ENCODE data around the gene THRSP.
A peak's percentile ranks its signal among the peaks of the same experiment; 100 is the strongest.
"Not testable (repeated sequence)": the region's sequence is repeated elsewhere in the genome, so short reads cannot be mapped to it uniquely, and the experiment has no call there.

Gene THRSP

DNA sequence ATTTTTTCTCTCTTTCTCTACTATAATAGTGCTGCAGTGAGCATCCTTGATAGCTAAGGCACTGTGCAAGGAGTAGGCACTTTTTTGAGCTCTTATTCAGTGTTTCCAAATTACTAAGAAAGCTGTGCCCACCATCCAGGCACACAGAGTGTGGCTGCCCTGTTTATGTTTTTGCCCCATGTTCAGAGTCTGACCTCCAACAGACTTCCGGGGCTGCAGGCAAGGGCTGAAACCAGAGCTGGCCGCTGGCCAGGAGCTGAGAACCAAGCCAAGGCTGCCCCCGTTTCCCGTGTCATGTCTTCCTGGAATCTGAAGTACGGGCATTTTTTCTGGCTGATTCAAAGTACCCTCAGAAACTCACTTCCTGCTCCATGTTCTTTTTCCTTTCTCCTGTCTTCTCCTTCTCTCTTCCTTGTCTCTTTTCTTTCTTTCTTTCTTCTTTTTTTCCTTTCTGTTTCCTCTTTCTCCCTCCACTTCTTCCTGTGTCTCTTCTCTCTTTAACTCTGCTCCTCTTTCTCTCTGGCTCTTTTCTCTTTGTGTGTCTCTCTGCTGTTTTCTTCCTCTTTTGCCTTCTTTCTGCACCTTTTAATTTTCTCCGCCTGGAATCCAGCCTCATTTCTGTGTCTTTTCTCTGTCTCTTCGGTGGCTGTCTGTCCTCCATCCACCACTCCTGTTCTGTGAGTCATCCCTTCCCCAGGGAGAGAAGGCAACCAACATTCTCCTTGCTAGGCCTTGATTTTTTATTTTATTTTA lies 23.6 kb upstream of the THRSP start:
- peak; percentile 55 for DNase-seq

DNA sequence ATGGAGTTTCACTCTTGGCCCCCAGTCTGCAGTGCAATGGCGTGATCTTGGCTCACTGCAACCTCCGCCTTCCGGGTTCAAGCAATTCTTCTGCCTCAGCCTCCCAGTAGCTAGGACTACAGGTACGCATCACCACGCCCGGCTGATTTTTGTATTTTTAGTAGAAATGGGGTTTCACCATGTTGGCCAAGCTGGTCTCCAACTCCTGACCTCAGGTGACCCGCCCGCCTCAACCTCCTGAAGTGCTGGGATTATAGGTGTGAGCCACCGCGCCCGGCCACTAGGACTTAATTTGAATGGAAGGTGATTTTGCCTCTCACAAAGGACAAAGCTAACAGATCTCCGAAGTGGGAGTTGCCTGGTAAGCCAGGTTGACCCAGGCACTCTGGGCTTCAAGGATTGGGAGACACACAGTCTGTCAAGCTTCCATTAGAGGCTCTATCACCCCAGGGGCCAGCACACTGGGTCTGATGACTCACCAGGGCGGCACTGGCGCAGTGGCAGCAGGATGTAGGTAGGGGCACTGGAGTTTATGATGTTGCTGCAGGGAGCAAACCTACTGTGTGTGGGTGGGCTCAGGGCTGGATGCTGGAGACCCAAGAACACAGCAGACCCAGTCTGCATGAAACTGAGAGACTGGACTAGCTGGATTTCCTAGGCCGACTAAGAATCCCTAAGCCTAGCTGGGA lies 22.8 kb upstream of the THRSP start:
- no peak for DNase-seq

DNA sequence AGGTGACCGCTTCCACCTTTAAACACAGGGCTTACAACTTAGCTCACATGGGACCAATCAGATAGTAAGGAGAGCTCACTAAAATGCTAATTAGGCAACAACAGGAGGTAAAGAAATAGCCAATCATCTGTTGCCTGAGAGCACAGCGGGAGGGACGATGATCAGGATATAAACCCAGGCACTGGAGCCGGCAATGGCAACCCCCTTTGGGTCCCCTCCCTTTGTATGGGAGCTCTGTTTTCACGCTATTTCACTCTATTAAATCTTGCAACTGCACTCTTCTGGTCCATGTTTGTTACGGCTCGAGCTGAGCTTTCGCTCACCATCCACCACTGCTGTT lies 22.3 kb upstream of the THRSP start:
- not testable (repeated sequence) for DNase-seq

DNA sequence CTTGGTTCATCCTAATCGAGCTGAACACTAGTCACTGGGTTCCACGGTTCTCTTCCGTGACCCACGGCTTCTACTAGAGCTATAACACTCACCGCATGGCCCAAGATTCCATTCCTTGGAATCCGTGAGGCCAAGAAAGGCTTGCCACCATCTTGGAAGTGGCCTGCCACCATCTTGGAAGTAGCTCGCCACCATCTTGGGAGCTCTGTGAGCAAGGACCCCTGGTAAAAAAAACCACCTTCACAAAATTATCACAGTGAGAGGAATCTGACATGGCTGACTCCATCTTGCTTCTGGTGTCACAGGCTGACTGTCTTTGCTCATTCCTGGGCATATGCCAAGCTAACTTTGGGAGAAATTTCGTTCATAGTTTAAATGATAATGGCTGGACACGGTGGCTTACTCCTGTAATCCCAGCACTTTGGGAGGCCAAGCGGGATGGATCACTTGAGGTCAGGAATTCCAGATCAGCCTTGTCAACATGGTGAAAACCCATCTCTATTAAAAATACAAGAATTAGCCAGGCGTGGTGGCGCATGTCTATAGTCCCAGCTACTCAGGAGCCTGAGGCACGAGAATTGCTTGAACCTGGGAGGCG lies 21.7 kb upstream of the THRSP start:
- DNase-seq = no peak

DNA sequence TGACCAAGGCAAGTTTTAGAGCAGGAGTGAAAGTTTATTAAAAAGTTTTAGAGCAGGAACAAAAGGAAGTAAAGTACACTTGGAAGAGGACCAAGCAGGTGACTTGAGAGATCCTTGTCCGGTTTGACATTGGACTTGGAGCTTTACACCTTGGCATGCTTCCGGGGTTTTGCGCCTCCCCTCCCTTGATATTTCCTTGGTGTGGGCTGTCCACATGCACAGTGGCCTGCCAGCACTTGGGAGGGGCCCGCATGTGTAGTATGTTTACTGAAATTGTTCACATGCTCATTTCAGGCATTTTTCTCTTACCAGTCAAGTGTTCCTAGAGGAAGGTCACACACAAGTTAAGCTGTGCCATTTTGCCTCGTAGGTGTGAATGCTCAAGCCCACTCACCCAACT lies 19.0 kb upstream of the THRSP start:
- DNase-seq = no peak

DNA sequence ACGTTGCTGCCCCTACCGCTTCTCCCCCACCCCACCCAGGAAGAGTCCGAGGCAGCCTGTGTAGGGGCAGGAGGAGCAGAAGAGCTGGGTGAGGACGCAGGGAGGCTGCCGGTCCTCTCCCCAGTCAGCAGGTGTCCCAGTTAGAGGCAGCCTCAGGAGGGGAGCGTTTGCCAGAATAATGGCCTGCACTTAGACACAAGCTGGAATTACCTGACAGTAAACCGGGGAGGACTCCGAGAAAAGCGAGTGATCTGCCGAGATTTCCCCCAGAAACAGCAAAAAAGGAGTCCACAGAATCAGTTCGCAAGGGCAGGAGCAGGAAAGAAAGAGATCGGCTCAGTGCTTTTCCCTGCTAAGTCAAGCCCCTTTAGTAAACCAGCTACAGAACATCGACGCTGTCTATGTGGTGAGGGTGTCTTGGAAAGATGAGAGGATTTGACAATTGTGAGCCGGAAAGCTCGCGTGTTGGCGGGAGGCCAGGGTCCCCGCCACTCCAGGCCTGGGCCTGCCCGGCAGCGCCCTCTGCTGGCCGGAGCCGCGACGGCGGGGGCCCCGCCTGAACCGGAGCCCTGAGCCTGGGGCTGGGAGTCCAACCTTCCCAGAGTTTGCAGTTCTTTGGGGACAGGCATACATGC lies 17.7 kb upstream of the THRSP start:
- DNase-seq = peak; percentile 47

DNA sequence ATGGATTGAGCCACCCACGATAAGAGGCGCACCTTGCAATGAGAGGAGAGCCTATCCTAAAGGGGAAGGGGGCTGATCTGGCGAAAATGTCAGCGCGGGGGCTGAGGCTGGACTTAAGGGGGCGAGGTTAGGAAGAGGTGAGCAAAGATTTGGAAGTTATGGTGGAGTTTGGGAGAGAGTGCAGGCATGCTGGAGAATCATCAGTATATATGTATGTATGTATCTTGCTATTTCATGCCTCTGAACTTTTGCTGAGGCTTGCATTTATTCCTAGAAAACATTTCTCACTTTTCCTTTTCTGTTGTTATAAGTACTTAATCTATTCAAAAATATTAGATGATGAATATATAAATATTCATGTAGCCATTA lies 17.2 kb upstream of the THRSP start:
- no peak for DNase-seq

DNA sequence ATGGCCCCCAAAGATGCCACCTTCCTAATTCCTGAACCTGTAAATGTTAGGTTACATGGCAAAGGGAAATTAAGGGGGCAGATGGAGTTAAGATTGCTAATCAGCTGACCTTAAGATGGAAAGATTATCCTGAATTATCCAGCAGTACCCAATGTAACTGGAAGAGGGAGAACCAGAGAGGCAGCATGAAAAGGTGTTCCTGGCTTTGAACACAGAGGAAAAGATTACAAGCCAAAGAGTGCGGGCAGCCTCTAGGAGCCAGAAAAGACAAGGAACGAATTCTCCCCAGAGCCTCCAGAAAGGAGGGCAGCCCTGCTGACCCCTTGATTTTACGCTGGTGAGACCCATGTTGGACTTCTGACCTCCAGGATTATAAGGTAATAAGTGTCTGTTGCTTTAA lies 15.1 kb upstream of the THRSP start:
- no peak for DNase-seq

DNA sequence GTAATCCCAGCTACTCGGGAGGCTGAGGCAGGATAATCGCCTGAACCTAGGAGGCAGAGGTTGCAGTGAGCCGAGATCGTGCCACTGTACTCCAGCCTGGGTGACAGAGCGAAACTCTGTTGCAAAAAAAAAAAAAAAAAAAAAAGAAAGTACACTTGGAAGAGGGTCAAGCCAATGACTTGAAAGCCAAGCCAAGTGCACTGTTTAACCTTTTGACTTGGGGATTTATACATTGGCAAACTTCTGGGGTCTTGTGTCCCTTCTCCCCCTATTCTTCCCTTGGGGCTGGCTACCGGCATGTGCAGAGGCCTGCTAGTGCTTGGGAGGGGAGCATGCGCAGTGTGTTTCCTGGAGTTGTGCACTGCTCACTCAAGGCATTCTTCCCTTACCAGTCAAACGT lies 14.3 kb upstream of the THRSP start:
- DNase-seq = no peak

DNA sequence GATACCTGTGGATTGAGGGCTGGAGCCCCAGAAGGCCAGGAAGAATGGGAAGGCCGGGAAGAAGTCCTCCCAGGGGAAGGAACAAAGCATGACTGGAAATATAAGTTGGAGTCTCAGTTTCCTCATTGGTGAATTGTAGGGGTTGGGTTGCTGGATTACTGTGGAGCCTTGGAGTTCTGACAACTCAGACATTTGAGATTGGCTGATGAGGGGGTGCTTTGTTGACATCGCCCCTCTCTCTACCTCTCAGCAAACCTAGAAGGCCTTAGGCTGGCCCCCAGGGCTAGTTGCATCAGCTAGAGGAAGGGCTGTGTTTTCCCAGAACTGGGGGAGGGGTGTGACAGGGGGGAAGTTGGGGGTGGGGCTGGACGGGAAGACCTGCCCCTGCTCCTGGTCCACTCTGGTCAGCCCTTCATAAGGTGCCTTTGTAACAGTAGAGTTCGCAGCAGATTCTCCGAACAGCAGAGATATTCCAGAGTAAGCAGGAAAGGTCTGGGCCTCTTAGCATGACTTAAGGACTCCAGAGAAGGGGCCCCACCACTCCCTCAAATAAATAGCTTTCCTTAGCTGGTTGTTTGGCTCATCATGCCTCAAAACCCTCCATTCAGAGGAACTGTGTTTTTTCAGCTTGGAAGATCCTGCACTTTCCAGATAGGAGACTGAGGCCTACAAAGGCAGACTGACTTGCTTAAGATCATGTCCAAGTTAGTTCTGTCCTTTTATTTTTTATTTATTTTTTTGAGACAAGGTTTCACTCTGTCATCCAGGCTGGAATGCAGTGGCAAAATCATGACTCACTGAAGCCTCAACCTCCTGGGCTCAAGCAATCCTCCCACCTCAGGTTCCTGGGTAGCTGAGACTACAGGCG lies 12.5 kb upstream of the THRSP start:
- no peak for DNase-seq

DNA sequence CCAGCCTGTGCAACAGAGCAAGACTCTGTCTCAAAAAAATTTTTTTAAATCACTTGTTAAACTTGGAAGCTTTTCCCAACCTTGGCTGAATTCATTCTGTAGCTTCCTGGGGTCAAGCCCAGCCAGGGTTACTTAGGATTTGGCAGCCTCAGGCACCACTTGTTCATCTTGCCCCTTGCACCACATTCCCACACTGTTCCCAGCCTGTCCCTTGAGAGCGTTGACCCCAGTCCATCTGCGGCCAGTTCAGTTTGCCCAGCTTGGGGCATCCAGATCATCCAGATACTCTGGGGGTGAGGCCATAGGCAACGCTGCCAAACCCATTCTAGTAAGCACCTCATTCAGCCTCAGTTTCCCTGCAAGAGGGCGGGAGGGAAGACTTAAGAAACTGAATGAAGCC lies 8.7 kb upstream of the THRSP start:
- DNase-seq = no peak

DNA sequence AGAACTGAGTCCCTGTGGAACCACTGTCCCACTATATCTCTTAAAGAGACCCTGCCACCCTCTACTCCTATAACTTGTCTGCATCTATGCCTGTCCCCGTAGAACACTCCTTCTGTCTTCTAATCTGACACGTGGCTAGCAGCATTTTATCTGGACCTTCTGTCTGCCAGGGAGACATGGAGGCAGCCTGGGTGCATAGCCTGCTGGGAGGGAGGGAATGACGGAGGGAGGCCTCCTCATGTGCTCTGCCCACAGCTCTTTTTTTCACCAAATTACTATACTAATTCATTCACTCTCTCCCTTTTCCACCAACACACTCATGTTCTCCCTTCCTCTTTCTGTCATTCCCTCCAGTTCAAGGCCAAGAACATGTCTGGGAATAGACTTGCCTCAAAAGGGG lies 7.6 kb upstream of the THRSP start:
- no peak for DNase-seq

DNA sequence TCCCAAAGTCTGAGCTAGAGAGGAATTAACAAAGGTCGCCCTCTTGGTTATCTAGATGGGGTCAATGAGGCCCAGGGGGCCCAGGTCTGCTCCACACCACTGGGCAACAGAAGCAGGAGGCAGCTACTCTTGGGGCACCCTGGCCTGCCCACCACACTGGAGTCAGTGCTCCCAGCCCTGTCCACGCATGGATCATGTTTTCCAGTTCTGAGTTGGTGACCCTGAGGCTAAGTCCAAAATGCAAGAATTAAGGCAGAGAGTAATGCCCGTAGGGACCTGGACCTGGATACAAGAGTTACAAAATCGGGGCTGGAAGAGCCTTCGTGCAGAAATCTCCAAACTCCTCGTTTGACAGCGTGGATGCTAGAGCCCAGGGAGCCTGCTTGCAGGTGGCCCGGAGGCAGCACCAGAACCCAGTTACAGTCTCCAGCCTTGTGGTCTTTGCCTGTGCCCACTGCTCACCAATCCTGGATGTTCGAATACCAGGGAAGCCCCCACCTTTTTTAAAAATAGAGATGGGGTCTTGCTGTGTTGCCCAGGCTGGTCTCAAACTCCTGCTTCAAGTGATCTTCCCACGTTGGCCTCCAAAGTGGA lies 6.1 kb upstream of the THRSP start:
- DNase-seq = no peak

DNA sequence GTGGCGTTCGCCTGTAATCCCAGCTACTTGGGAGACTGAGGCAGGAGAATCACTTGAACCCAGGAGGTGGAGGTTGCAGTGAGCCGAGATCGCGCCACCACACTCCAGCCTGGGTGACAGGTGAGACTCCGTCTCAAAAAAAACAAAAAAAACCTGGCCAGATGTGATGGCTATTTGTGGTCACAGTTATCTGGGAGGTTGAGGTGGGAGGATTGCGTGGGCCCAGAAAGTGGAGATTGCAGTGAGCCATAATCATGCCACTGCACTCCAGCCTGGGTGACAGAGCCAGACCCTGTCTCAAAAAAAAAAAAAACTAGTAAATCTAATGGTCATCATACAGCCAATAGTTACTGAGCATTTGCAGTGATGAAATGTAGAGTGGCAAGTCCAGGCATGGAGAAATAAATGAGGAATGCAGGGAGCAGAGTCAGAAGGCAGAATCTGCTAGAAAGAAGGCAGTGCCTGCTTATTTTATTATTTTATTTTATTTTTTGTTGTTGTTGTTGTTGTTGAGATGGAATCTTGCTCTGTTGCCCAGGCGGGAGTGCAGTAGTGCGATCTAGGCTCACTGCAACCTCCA lies 3.8 kb upstream of the THRSP start:
- DNase-seq = not testable (repeated sequence)

DNA sequence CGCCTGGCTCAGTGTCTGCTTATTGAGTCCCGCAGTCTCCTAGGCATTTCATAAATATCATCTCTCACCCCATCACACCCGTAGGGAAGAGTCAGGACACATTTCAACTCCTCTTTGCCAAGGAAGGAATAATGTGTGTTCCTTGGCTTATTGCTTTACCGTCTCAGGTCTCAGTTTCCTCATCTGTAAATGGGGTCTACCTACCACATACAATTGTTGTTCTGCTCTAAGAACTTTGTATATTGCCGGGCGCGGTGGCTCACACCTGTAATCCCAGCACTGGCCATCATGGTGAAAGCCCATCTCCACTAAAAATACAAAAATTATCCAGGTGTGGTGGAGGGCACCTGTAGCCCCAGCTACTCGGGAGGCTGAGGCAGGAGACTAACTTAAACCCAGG lies 3.1 kb upstream of the THRSP start:
- no peak for DNase-seq

DNA sequence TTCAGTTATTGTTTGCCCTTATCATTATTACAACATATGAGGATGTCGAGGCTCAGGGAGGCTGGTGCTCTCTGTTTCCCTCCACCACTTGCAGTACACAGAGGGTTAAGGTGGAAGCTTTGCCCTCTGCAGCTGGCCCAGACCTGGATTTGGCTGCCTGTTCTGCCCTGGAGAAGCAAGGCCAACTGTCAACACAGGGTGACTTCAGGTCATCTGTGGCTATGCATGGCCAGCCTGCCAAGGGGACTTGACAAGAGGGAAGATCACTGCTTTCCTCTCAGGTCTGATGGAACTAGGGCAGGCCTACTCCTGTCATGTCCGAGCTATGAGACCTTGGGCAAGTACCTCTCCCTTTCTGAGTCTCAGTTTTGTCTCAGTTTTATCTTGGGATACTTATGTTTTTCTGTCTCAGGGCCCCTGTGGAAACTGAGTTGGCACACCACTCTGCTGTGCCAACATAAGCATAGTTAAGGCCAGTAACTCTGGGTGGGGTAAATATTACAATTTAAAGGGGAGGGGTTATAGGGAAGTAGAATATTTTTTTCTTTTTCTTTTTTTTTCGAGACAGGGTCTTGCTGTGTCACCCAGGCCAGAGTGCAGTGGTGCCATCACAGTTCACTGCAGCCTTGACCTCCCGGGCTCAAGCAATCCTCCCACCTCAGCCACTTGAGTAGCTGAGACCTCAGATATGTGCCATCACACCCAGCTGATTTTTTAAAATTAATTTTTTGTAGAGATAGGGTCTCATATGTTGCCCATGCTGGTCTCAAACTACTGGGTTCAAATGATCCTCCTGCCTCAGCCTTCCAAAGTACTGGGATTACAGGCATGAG lies 2.4 kb upstream of the THRSP start:
- no peak for DNase-seq

DNA sequence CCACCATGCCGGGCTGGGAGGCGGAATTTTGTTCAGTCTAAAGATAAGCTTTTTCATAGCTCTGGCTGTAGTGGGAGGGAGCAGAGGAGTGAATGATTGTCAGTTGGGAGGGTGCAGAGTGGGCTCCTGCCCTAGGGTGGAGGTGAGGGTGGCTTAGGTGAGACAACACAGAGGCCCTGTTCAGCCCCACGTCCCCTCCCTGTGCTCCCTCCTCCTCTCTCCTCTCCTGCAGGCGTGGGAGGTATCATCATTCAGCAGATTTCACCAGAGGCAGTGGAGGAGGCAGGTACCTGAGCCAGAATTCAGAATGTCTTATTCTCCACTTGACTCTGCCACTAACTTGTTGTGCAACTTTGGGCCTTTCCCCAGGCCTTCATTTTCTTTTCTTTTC lies 1.7 kb upstream of the THRSP start:
- no peak for DNase-seq

DNA sequence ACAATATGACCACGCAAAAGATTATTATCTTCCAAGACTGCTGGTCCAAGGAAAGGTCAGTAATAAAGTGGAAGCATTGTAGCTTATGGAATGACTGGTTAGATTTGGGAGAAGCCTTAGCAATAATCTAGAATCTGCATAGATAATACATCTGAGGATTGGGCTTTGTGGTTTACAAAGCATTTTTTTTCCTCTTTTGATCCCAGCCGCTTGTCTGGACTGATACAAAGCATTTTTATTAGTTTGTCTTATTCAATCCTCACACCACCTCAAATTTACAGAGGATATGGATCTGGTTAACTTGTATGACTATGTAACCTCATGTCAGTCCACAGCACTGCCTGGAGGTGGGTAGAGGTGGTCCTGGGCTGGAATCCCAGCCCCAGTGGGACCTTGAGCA lies 990 bp upstream of the THRSP start:
- no peak for DNase-seq

DNA sequence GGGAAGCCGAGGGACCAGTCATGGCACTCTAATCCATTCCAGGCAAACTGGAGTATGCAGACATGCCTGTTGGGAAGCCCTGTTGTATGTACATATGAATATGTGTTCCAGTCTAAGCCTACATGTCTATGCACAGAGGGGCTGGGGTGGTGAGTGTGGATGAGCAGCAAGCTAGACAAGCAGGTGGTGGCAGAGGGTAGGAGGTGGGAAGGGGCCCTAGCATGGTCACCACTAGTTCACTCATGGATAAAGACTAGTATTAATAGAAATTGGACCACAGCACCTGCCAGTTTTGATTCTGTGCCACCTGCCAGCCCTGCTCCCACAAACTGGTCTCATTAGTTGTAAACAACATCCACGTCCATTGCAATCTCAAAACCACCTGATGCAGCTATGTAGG lies 1.5 kb downstream of the THRSP start:
- DNase-seq = no peak

DNA sequence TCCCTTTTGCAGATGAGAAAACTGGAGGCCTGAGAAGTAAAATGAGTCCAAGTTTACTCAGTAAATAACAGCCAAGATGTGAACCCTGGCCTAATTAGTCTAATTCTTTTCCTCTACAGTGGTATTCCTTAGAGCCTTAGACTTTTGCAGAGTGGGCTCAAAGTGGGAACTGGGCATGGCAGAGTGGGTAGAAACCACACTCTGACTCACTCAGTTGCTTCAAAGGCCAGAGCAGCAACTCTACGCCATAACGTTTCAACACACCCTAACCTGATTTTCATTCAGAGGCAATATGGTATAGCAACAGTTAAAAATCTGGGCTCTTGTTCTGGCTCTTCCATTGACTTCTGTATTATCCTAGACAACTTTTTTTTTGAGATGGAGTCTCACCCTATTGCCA lies 2.8 kb downstream of the THRSP start:
- no peak for DNase-seq

DNA sequence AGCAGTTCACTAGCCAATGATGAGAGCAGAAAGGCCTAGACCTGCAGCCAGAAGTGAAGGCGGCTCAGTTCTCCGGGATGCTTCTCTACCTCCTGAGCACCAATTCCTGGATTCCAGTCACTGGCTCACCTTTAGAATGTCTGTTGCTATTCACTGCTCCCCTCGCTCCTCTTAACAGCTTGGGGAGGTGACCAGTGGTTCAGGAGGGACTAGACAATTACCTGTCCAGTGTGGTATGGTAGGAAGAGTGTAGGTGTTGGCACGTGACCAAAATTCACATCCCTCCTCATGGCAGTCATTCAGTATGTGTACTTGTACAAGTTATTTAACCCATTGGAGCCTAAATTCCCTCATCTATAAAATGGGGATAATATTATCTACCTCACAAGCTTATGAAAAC lies 4.0 kb downstream of the THRSP start:
- DNase-seq = no peak

Measured in NCI-H2029 treated with DMSO at 0.1 percent for 48 hours (cell line).